CD4-positive, alpha-beta T cell treated with Interleukin-15 for 4 hours (primary cell): ENCODE results near the gene GAGE12G.
"Not testable (repeated sequence)": the region's sequence is repeated elsewhere in the genome, so short reads cannot be mapped to it uniquely, and the experiment has no call there.

Experiments
- DNase-seq: peaks from one replicate; pipeline ENCODE4 v3.0.0-alpha.2; 2020; ENCODE audit warnings: low spot score

GAGE12G gene, protein sequence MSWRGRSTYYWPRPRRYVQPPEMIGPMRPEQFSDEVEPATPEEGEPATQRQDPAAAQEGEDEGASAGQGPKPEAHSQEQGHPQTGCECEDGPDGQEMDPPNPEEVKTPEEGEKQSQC

DNA sequence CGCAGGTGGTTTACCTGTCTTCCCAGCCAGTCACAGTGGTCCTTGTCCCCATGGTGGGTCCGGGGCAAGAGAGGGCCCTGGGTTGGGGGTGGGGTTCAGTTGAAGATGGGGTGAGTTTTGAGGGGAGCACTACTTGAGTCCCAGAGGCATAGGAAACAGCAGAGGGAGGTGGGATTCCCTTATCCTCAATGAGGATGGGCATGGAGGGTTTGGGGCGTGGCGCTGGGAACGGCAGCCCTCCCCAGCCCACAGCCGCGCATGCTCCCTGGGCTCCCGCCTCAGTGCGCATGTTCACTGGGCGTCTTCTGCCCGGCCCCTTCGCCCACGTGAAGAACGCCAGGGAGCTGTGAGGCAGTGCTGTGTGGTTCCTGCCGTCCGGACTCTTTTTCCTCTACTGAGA lies at the start of gene GAGE12G:
TSS of gene GAGE12G (plus strand) at position 301 of the 400 bp plus-strand sequence. CDS start 1,155 bp downstream, outside the sequence.
- not testable (repeated sequence) for DNase-seq

DNA sequence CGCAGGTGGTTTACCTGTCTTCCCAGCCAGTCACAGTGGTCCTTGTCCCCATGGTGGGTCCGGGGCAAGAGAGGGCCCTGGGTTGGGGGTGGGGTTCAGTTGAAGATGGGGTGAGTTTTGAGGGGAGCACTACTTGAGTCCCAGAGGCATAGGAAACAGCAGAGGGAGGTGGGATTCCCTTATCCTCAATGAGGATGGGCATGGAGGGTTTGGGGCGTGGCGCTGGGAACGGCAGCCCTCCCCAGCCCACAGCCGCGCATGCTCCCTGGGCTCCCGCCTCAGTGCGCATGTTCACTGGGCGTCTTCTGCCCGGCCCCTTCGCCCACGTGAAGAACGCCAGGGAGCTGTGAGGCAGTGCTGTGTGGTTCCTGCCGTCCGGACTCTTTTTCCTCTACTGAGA lies 38.3 kb upstream of the GAGE12G start, which contains the start of gene GAGE12C:
TSS of gene GAGE12C (plus strand) at position 301 of the 400 bp plus-strand sequence. CDS start 1,155 bp downstream, outside the sequence.
- not testable (repeated sequence) for DNase-seq

DNA sequence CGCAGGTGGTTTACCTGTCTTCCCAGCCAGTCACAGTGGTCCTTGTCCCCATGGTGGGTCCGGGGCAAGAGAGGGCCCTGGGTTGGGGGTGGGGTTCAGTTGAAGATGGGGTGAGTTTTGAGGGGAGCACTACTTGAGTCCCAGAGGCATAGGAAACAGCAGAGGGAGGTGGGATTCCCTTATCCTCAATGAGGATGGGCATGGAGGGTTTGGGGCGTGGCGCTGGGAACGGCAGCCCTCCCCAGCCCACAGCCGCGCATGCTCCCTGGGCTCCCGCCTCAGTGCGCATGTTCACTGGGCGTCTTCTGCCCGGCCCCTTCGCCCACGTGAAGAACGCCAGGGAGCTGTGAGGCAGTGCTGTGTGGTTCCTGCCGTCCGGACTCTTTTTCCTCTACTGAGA lies 28.8 kb upstream of the GAGE12G start, which contains the start of gene GAGE12D:
TSS of gene GAGE12D (plus strand) at position 301 of the 400 bp plus-strand sequence. CDS start 1,155 bp downstream, outside the sequence.
- DNase-seq: not testable (repeated sequence)

DNA sequence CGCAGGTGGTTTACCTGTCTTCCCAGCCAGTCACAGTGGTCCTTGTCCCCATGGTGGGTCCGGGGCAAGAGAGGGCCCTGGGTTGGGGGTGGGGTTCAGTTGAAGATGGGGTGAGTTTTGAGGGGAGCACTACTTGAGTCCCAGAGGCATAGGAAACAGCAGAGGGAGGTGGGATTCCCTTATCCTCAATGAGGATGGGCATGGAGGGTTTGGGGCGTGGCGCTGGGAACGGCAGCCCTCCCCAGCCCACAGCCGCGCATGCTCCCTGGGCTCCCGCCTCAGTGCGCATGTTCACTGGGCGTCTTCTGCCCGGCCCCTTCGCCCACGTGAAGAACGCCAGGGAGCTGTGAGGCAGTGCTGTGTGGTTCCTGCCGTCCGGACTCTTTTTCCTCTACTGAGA lies 19.2 kb upstream of the GAGE12G start, which contains the start of gene GAGE12E:
TSS of gene GAGE12E (plus strand) at position 301 of the 400 bp plus-strand sequence. CDS start 1,155 bp downstream, outside the sequence.
- not testable (repeated sequence) for DNase-seq

DNA sequence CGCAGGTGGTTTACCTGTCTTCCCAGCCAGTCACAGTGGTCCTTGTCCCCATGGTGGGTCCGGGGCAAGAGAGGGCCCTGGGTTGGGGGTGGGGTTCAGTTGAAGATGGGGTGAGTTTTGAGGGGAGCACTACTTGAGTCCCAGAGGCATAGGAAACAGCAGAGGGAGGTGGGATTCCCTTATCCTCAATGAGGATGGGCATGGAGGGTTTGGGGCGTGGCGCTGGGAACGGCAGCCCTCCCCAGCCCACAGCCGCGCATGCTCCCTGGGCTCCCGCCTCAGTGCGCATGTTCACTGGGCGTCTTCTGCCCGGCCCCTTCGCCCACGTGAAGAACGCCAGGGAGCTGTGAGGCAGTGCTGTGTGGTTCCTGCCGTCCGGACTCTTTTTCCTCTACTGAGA lies 9.7 kb upstream of the GAGE12G start, which contains the start of gene GAGE12F:
TSS of gene GAGE12F (plus strand) at position 301 of the 400 bp plus-strand sequence. CDS start 1,155 bp downstream, outside the sequence.
- DNase-seq: not testable (repeated sequence)

DNA sequence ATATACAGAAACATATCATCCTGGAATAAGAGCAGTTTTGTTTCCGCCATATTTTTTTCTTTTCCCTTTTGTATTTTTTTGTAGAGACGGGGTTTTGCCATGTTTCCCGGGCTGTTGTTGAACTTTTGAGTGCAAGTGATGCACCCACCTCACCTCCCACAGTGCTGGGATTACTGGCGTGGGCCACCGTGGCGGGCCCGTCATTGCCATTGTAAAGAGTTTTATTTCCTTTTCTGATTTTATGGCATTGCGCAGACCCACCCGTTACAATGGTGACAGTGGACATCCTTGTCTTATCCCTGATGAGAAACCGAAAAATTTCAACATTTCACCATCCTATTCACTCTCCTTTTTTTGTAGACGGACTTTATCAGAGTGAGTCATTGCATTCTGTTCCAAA lies 1.5 kb upstream of the GAGE12G start:
- DNase-seq: not testable (repeated sequence)

DNA sequence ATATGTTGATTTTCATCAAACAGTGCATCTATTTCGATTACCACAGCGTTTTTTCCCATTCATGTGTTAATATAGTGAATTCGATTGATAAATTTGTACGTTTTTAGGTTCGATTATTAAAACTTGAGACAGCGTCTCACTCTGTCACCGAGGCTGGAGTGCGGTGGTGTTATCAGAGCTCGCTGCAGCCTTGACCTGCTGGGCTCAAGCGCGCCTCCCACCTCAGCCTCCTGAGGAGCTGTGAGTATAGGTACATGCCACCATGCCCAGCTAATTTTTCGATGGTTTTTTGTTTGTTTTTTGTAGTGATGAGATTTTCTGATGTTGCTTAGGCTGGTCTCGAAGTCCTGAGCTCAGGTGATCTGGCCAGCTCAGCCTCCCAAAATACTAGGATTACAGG lies 1.0 kb upstream of the GAGE12G start:
- DNase-seq: not testable (repeated sequence)

DNA sequence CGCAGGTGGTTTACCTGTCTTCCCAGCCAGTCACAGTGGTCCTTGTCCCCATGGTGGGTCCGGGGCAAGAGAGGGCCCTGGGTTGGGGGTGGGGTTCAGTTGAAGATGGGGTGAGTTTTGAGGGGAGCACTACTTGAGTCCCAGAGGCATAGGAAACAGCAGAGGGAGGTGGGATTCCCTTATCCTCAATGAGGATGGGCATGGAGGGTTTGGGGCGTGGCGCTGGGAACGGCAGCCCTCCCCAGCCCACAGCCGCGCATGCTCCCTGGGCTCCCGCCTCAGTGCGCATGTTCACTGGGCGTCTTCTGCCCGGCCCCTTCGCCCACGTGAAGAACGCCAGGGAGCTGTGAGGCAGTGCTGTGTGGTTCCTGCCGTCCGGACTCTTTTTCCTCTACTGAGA lies 9.4 kb downstream of the GAGE12G start, which contains the start of gene GAGE12H:
TSS of gene GAGE12H (plus strand) at position 301 of the 400 bp plus-strand sequence. CDS start 1,155 bp downstream, outside the sequence.
- DNase-seq: not testable (repeated sequence)

DNA sequence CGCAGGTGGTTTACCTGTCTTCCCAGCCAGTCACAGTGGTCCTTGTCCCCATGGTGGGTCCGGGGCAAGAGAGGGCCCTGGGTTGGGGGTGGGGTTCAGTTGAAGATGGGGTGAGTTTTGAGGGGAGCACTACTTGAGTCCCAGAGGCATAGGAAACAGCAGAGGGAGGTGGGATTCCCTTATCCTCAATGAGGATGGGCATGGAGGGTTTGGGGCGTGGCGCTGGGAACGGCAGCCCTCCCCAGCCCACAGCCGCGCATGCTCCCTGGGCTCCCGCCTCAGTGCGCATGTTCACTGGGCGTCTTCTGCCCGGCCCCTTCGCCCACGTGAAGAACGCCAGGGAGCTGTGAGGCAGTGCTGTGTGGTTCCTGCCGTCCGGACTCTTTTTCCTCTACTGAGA lies 19.0 kb downstream of the GAGE12G start, which contains the start of gene GAGE2A:
TSS of gene GAGE2A (plus strand) at position 301 of the 400 bp plus-strand sequence. CDS start 1,155 bp downstream, outside the sequence.
- not testable (repeated sequence) for DNase-seq

DNA sequence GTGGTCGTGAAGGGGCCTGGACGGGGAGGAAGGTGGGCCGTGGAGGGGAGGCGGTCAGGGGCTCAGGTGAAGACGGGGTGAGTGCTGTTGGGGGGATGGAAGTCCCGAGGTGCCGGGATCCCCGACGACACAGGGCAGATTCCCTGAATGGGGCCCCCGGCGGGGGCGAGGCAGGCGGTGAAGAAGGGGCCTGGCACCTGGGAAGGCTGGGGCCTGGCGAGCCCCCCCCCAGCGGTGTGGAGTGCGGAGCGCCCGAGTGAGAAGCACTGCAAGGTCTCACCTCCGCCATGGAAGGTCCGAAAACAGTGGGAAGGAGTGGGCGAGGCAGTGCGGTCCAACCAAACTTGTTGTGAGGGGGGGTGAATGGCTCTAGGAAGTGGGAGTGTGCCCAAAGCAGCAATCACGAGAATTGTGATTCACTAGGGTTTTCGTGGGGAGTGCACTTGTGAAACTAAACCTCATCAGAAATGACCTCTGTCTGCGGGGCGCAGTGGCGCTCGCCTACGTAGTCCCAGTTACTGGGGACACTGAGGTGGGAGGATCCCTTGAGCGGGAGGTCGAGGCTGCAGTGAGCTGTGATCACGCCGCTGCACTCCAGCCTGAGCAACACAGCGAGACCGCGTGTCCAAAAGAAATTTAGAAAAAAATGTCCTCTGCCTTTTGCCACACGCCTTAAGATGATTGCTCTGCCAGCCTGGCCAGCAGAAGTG lies 19.7 kb downstream of the GAGE12G start:
- not testable (repeated sequence) for DNase-seq

DNA sequence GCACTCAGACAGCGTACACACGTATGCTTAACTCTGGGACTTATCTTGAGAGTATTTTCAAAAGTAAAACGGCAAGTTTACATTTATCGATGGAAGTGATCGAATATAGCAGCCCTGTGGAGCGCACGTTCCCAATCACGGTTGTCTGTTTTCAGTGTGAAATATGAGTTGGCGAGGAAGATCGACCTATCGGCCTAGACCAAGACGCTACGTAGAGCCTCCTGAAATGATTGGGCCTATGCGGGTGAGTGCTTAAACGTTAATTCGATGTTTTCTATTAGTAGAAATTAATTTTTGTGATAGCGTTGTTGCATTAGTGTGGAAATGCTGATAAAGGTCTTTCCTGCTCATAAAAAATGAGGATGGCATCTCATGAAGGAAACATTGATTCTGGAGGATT lies 20.3 kb downstream of the GAGE12G start:
- DNase-seq: not testable (repeated sequence)

DNA sequence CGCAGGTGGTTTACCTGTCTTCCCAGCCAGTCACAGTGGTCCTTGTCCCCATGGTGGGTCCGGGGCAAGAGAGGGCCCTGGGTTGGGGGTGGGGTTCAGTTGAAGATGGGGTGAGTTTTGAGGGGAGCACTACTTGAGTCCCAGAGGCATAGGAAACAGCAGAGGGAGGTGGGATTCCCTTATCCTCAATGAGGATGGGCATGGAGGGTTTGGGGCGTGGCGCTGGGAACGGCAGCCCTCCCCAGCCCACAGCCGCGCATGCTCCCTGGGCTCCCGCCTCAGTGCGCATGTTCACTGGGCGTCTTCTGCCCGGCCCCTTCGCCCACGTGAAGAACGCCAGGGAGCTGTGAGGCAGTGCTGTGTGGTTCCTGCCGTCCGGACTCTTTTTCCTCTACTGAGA lies 28.5 kb downstream of the GAGE12G start, which contains the start of gene GAGE1:
TSS of gene GAGE1 (plus strand) at position 301 of the 400 bp plus-strand sequence. CDS start 1,155 bp downstream, outside the sequence.
- not testable (repeated sequence) for DNase-seq

DNA sequence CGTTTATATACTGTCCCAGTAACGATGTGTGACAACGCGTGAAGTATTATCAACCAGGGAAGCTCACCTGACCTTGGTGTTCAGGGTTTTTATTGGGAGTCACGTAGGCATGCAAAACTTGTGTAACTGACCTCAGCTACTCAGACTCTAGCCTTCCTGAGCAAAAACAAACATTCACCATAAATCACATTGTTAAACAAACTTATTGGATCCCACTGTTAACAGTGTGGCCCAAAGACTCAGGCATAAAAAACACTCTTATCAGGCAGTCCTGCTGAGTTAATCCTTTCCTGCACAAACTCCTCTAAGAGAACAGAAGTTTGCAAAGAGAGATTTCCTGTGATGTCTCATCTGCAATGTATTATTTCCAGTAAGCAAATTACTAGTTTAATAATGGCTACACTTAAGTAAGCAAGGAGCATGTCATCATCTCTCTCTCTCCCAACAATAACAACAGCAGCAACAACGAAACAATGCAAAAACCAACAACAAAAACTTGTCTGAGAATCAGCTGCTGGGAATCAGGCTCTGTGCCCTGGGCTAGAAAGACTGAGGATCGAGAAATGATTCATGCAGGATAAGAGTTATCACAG lies 40.6 kb downstream of the GAGE12G start:
- DNase-seq: no peak

DNA sequence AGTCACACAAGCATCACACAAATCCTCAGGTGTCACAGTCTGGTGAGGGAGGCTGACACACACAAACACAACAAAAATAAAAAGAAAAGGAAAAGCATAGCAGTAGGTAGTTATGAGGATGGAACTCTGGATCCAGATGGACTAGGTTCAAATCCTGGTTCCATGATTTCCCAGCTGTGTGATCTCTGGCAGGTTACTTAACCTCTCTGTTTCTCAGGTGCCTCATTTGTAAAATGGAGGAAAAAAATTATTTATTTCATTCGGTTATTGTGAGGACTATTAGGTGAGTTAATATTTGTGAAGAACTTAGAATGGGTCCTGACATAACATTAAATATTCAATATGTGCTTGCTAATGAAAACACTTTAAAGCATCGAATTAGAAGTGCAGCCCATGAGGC lies 48.4 kb downstream of the GAGE12G start:
- DNase-seq: no peak
